Neuronal stem cell (in vitro differentiated cells): Measurements from ENCODE around the gene CFAP58.

Experiments used
- DNase-seq: peaks from one replicate; pipeline ENCODE4 v3.0.0-alpha.2; 2013; ENCODE audit warnings: low spot score
- H2AFZ ChIP-seq: one replicate; pipeline ENCODE4 v1.6.1; 2013; ENCODE audit warnings: mild to moderate bottlenecking, low read length, inconsistent platforms
- H2AK5ac ChIP-seq: 2 replicates; pipeline ENCODE4 v1.6.1; 2013; ENCODE audit warnings: low read depth, mild to moderate bottlenecking, inconsistent platforms, low read length, moderate library complexity, mixed read lengths
- H2BK120ac ChIP-seq: 2 replicates; pipeline ENCODE4 v1.6.1; 2013; ENCODE audit warnings: low read depth, mild to moderate bottlenecking, inconsistent platforms, low read length, moderate library complexity, mixed read lengths
- H2BK12ac ChIP-seq: one replicate; pipeline ENCODE4 v1.6.1; 2013; ENCODE audit warnings: low read length, inconsistent platforms
- H2BK15ac ChIP-seq: 2 replicates; pipeline ENCODE4 v1.6.1; 2013; ENCODE audit warnings: mild to moderate bottlenecking, low read length, inconsistent platforms, mixed read lengths
- H2BK5ac ChIP-seq: one replicate; pipeline ENCODE4 v1.6.1; 2013; ENCODE audit warnings: inconsistent platforms, mild to moderate bottlenecking, low read length, moderate library complexity
- H3K14ac ChIP-seq: one replicate; pipeline ENCODE4 v1.6.1; 2013; ENCODE audit warnings: low read length, inconsistent platforms
- H3K18ac ChIP-seq: 2 replicates; pipeline ENCODE4 v1.6.1; 2013; ENCODE audit warnings: low read length, inconsistent platforms
- H3K23ac ChIP-seq: 2 replicates; pipeline ENCODE4 v1.6.1; 2013; ENCODE audit warnings: low read depth, mild to moderate bottlenecking, mixed read lengths, low read length, inconsistent platforms; ENCODE audit not compliant: poor library complexity
- H3K27ac ChIP-seq: replicated peaks from 3 replicates; pipeline ENCODE4 v1.5.1; 2013; ENCODE audit warnings: low read length, inconsistent platforms
- H3K27me3 ChIP-seq, 3 experiments: 2 replicates each; pipeline ENCODE4 v1.6.1; 2013; ENCODE audit warnings: low read length in 3 of 3, mild to moderate bottlenecking in 2 of 3, inconsistent platforms in 1 of 3, low read depth in 1 of 3, mixed read lengths in 1 of 3, moderate library complexity in 1 of 3; ENCODE audit not compliant: control insufficient read depth in 3 of 3, insufficient read depth in 3 of 3
- H3K36me3 ChIP-seq, 2 donors: replicated peaks in 1 of 2; 2 replicates each; pipeline ENCODE4 v1.6.1; 2013; ENCODE audit warnings: low read length in 2 of 2; ENCODE audit not compliant: control insufficient read depth in 2 of 2, insufficient read depth in 2 of 2
- H3K4ac ChIP-seq: 2 replicates; pipeline ENCODE4 v1.6.1; 2013; ENCODE audit warnings: inconsistent platforms, mild to moderate bottlenecking, low read length, moderate library complexity
- H3K4me1 ChIP-seq, 2 donors: 1 replicate in 1 of 2; 2 replicates in 1 of 2; pipeline ENCODE4 v1.6.1; 2013; ENCODE audit warnings: low read length in 2 of 2, low read depth in 1 of 2; ENCODE audit not compliant: control insufficient read depth in 2 of 2, insufficient read depth in 1 of 2
- H3K4me2 ChIP-seq: one replicate; pipeline ENCODE4 v1.6.1; 2013; ENCODE audit warnings: mild to moderate bottlenecking, low read length, inconsistent platforms; ENCODE audit not compliant: insufficient read depth, poor library complexity, severe bottlenecking
- H3K4me3 ChIP-seq, 2 donors: 2 replicates each; pipeline ENCODE4 v1.5.1; 2013; ENCODE audit warnings: low read length in 2 of 2, mild to moderate bottlenecking in 2 of 2, inconsistent platforms in 1 of 2, moderate library complexity in 1 of 2
- H3K79me1 ChIP-seq: one replicate; pipeline ENCODE4 v1.6.1; 2013; ENCODE audit warnings: low read depth, mild to moderate bottlenecking, inconsistent platforms, low read length, moderate library complexity
- H3K9ac ChIP-seq: one replicate; pipeline ENCODE4 v1.6.1; 2013; ENCODE audit warnings: mild to moderate bottlenecking, low read depth, low read length, inconsistent platforms; ENCODE audit not compliant: poor library complexity
- H3K9me3 ChIP-seq, 2 donors: replicated peaks in 1 of 2; 2 replicates each; pipeline versions ENCODE3 to v1.6.1; 2013; ENCODE audit warnings: low read length in 2 of 2, mild to moderate bottlenecking in 2 of 2, inconsistent platforms in 1 of 2, low read depth in 1 of 2, mixed read lengths in 1 of 2, moderate library complexity in 1 of 2; ENCODE audit not compliant: control insufficient read depth in 2 of 2, insufficient read depth in 1 of 2
- H4K8ac ChIP-seq: one replicate; pipeline ENCODE4 v1.6.1; 2013; ENCODE audit warnings: low read depth, mild to moderate bottlenecking, inconsistent platforms, low read length, moderate library complexity
- H4K91ac ChIP-seq: one replicate; pipeline ENCODE4 v1.6.1; 2013; ENCODE audit warnings: low read length, low read depth, mild to moderate bottlenecking, inconsistent platforms; ENCODE audit not compliant: poor library complexity
- WGBS, 2 donors: extraction: QIAGEN DNeasy Blood & Tissue Kit; methylation state at CpG; one replicate each; pipeline ENCODE4 v1.1.7; 2013; ENCODE audit warnings: missing lambda C conversion rate in 2 of 2, mixed read lengths in 1 of 2; ENCODE audit not compliant: insufficient read length in 2 of 2, insufficient replicate concordance in 1 of 2; ENCODE audit errors: extremely low coverage in 2 of 2; 5-methylcytosine and 5-hydroxymethylcytosine counted together

CFAP58 gene

DNA sequence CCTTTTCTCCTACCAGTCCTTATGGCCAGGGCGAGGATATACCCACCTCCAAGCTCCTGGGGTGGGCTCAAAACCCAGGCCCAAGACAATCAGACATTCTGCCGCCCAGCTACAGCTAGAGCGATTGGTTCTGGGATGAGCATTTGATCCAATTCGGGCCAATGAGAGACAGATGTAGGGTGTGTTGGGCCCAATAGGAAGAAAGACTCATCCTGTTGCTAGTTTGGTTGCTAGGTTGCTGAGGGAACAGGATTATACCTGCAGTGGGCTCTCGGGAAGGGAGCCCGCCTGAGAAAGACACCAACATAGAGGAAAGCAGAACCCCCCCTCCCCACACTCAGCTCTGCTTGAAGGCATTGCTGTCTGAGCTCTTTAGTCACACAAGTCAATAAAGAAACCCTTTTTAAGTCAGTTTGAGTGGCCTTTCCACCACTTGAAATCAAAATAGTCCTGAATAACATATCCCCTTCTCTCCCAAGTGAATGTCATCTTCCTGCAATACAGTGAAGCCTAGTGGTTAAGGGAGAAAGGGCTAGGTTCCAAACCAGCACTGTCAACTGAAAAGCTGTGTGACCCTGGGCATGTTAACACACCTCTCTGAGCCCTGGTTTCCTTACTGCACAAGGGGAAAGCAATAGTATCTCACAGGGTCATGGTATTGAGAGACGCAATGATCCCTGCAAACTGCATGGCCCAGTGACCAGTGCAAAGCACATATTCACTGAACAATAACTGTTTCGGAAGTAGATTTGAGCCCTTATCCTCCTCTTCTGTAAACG is 37.1 kb upstream of the CFAP58 start:
- no peaks in the 10 kb centered on the region for H3K27me3 ChIP-seq
- H2AK5ac ChIP-seq: no peak overlapping the region
- H3K9ac ChIP-seq: no peak overlapping the region
- H3K4me1 ChIP-seq: peaks cover 5 to 6% of the 10 kb centered on the region in 2 donors
- no peak overlapping the region for H2BK12ac ChIP-seq
- no peak overlapping the region for H3K18ac ChIP-seq
- WGBS, 2 donors: no CpG with 5 or more reads among the region's 9 CpGs
- DNase-seq: no peak
- no peak overlapping the region for H2AFZ ChIP-seq
- peaks cover 12 to 71% of the 10 kb centered on the region in 2 donors for H3K36me3 ChIP-seq
- no peak overlapping the region for H3K4ac ChIP-seq
- H3K14ac ChIP-seq: no peak overlapping the region
- H3K27ac ChIP-seq: no peak overlapping the region
- H3K79me1 ChIP-seq: peaks cover 1% of the 10 kb centered on the region
- no peak overlapping the region for H3K4me2 ChIP-seq
- H3K4me3 ChIP-seq: no peak overlapping the region
- no peak overlapping the region for H2BK5ac ChIP-seq
- H3K9me3 ChIP-seq: no peaks in the 10 kb centered on the region
- H2BK15ac ChIP-seq: no peak overlapping the region
- no peak overlapping the region for H4K91ac ChIP-seq
- H3K23ac ChIP-seq: no peak overlapping the region
- no peak overlapping the region for H4K8ac ChIP-seq
- H2BK120ac ChIP-seq: no peak overlapping the region

DNA sequence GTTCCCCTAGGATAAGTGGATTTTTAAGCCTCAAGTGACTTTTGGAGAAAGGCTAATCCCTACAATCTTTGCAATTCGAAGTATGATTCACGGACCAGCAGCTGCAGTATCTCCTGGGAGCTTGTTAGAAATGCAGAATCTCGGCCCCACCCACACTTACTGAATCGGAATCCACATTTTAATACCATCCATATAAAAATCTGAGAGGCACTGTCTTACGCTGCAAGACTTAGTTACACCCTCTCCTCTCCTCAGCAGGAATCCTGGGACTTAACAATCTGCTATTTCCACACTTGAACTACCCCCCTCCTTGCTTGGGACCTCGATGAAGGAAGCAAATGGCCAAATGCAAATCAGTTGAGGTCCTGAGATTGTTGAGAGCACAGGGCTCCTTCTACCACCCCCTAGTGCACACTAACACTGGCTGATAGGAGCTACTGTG is 36.3 kb upstream of the CFAP58 start:
- Histone ChIP-seq H3K4ac (no peak overlapping the region), H4K91ac (no peak overlapping the region), H3K4me3 (no peak overlapping the region), H2BK15ac (no peak overlapping the region), H2AFZ (no peak overlapping the region), H2BK12ac (no peak overlapping the region), H3K79me1 (peaks cover 1% of the 10 kb centered on the region), H2BK5ac (no peak overlapping the region), H3K23ac (no peak overlapping the region), H3K14ac (no peak overlapping the region), H3K27me3 (no peaks in the 10 kb centered on the region), H3K36me3 (peaks cover 12 to 63% of the 10 kb centered on the region in 2 donors), H3K27ac (no peak overlapping the region), H3K4me2 (no peak overlapping the region), H2BK120ac (no peak overlapping the region), H3K9me3 (no peaks in the 10 kb centered on the region), H3K9ac (no peak overlapping the region), H3K4me1 (peaks cover 5 to 6% of the 10 kb centered on the region in 2 donors), H2AK5ac (no peak overlapping the region), H3K18ac (no peak overlapping the region), H4K8ac (no peak overlapping the region)
- DNase-seq: no peak
- no CpG with 5 or more reads among the region's 6 CpGs for whole genome bisulfite sequencing, 2 donors

DNA sequence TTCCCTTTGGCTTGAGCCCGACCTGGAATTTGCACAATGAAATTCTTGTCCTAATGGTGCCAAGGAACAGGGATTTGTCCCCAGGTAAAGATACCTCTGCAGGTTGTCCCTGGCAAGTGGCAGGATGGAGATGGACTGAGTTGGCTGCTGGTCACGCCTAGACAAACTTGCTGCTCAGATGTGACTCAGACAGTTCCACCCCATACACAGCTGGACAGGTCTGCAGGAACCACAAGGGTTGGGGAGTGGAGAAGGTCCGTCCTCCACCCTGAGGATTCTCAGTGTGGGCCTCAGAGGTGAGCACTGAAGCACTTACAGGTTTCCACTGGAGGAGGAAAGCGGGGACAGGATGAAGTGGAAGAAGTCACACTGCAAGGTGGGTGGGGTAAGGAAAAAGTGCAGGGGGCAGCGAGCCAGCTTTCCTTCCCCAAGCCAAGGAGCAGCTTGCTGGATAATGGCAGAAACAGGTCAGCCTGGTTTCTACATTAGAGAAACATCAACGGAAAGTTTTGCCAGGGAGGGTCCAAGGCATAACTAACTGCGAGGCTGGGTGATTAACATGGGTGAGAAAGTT is 35.8 kb upstream of the CFAP58 start:
- H3K27ac ChIP-seq: no peak overlapping the region

DNA sequence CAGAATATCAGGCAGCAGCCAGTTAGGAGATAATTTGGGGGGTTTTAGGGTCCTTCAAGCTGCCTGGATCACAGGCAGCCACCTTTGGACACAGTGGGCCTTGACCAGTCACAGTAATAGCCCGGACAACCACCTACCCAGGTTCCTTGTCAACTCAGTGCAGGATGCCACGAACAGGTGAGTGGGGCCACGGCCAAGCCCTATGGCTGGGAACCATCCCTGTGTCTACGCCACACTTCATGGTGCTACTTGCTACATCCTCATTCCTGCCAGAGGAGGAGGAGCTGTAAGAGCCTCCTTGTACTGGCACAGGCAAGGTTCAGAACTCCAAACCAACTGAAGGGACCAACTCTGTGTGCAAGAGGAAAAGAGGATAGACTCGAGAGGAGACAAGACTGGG is 35.3 kb upstream of the CFAP58 start:
- Histone ChIP-seq H3K23ac (no peak overlapping the region), H2BK5ac (no peak overlapping the region), H3K4ac (no peak overlapping the region), H4K8ac (no peak overlapping the region), H3K9ac (no peak overlapping the region), H3K4me2 (no peak overlapping the region), H2BK15ac (no peak overlapping the region), H3K27ac (no peak overlapping the region), H3K18ac (no peak overlapping the region), H3K36me3 (peaks cover 10 to 59% of the 10 kb centered on the region in 2 donors), H2BK12ac (no peak overlapping the region), H2AFZ (no peak overlapping the region), H2AK5ac (no peak overlapping the region), H3K27me3 (peaks cover 0 to 2% (median 0%) of the 10 kb centered on the region in 3 experiments), H3K4me3 (no peak overlapping the region), H3K14ac (no peak overlapping the region), H3K9me3 (no peaks in the 10 kb centered on the region), H4K91ac (no peak overlapping the region), H3K4me1 (peaks cover 5 to 8% of the 10 kb centered on the region in 2 donors), H2BK120ac (no peak overlapping the region), H3K79me1 (no peaks in the 10 kb centered on the region)
- WGBS, 2 donors: no CpG with 5 or more reads among the region's 5 CpGs
- DNase-seq: no peak

More for the DNA sequence above, 35.8 kb upstream of the CFAP58 start:
- Histone ChIP-seq H3K4me3 (no peak overlapping the region), H2BK5ac (no peak overlapping the region), H3K36me3 (peaks cover 12 to 59% of the 10 kb centered on the region in 2 donors), H2BK12ac (no peak overlapping the region), H3K9ac (no peak overlapping the region), H3K23ac (no peak overlapping the region), H3K18ac (no peak overlapping the region), H3K4me2 (no peak overlapping the region), H3K14ac (no peak overlapping the region), H2AFZ (no peak overlapping the region), H4K8ac (no peak overlapping the region), H4K91ac (no peak overlapping the region), H2AK5ac (no peak overlapping the region), H2BK120ac (no peak overlapping the region), H3K4ac (no peak overlapping the region), H3K27me3 (peaks cover 0 to 2% (median 0%) of the 10 kb centered on the region in 3 experiments), H3K4me1 (peaks cover 5 to 8% of the 10 kb centered on the region in 2 donors), H3K9me3 (no peaks in the 10 kb centered on the region), H3K79me1 (peaks cover 1% of the 10 kb centered on the region), H2BK15ac (no peak overlapping the region)
- WGBS, 2 donors: no CpG with 5 or more reads among the region's 7 CpGs
- DNase-seq: no peak
